GM19467 (cell line): ENCODE results near the gene DVL3.
"Not testable (repeated sequence)": the region's sequence is repeated elsewhere in the genome, so short reads cannot be mapped to it uniquely, and the experiment has no call there.

Experiments used
- ATAC-seq: cut with Tn5 transposase; IDR thresholded peaks from one replicate; pipeline ENCODE4 v1.9.1; 2021; ENCODE audit warnings: mild to moderate bottlenecking, moderate library complexity; ENCODE audit not compliant: unreplicated experiment

The DVL3 gene

DNA sequence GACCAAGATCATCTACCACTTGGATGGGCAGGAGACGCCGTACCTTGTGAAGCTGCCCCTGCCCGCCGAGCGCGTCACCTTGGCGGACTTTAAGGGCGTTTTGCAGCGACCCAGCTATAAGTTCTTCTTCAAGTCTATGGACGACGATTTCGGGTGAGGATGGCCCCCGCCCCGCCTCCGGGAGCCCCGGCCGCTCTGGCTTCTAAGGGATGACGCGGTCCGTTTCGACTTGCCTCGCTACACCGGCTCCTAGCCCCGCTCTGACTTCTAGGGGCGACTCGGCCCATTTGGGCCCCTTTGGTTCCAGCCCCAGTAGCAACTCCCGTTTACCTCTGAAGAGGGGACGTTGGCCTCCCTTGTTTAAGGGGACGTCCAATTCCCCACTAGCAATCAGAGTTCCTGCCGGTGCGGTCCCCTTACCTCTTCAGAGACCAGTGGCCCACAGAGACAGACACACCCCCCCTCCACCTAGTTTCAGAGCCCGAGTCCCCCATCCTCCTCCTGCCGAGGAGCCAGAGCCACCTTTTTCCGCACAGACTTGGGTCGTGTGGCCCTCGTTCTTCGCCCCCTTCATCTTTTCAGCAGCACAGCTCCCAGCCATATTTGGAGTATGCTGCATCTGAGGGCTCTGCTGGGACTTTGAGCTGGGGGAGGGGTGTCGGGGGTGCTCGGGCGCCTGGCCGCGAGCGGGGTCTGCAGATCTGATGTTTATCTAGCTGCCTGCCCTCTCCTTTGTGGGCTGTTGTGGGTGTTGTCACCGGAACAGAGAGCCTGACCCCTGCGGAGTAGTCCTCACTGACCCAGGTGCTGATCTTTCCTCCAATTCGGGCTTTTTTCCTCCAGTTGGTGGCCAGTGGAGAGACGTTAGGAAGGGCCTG is 706 bp downstream of the DVL3 start:
- ATAC-seq: peak; percentile 29

DNA sequence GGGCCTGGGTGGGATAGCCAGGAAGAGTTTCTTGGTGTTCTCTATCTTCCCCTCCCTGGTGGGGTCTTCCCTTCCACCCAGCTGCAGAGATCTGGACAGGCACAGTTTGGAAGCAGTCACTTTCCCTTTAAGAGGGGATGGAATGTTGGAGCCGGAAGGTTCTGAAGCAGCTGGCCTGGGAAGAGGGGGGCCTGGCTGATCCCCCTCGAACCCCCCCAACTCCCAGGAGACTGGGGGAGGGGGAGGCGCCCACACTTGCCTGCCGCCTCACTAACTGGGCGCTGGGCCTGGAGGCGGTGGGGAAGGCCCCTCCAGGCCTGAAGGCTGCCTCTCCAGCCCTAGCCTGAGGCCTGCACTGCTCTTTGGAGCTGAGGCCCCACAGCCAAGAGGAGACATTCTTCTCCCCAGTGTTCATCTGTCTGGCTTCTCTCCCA is 1.4 kb downstream of the DVL3 start:
- no peak for ATAC-seq

DNA sequence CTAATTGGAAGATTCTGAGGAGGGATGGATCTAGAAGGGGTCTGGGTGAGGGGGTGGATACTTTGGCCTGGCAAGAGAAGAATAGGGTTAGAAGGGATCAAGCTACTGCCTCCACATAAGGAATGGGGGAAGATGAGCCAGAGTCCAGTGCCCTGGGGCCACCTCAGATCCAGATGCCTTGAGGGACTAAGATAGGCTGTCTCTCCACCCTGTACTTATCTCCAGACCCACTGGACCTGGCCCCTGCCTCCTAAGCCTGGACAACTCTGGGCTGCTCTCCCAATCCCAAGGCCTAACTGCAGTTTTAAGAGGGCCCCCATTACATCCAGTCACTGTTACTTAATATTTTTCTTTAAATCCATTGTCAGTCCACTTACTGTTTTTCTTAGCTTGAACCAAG is 2.0 kb downstream of the DVL3 start:
- ATAC-seq: no peak

DNA sequence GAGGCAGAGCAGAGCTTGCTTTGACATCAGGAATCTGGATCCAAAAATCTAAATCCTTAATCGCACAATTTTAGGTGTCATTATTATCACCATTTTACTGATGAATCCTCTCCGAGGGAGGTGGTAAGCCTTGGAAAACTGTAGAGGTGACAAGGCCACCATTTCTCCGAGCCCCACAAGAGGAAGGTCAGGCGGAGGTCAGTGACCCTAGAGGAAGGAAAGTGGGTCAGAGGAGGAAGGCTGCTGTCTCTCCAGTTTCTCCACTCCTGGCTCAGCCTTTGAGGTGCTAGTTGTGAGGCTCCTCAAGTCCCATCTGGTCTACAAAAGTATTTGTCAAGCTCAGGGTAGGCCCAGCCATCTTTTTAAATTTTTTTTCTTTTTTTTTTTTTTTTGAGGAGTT is 3.2 kb downstream of the DVL3 start:
- no peak for ATAC-seq

DNA sequence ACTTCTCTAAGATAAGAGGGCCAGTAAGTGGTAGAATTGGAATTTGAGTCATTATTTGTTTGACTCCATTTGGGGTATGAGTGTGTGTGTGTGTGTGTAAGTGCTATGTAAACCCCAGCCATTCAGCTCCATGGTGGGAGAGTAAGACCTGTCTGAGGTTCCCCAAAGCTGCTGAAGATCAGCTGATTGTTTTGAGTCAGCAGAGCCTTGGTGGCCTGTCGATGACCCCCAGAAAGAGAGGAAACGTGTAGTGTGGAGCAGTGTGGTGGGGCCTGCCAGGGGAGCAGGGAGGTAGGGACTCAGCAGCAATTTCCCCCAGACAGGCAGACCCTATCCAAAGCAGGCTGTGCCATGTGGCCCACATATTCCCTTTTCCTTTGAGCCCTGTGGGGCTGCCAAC is 5.3 kb downstream of the DVL3 start:
- ATAC-seq: no peak

DNA sequence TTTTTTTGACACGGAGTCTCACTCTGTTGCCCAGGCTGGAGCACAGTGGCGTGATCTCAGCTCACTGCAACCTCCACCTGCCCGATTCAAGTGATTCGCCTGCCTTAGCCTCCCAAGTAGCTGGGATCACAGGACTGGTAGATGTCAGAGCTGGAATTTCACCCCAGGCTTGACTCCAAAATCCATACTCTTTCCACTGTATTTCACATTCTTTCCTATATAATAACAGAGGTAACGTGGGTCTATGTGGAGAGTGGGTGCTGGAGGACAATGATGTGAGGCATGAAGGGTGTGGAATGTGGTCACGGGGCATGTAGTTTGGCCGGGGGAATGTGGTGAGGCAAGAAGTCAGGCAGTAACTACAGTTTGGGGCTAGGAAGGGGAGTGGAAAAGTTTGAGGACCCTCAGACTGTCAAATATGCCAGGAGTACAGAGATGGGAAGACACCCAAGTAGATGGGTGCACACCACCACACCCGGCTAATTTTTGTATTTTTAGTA is 7.4 kb downstream of the DVL3 start:
- ATAC-seq: not testable (repeated sequence)

DNA sequence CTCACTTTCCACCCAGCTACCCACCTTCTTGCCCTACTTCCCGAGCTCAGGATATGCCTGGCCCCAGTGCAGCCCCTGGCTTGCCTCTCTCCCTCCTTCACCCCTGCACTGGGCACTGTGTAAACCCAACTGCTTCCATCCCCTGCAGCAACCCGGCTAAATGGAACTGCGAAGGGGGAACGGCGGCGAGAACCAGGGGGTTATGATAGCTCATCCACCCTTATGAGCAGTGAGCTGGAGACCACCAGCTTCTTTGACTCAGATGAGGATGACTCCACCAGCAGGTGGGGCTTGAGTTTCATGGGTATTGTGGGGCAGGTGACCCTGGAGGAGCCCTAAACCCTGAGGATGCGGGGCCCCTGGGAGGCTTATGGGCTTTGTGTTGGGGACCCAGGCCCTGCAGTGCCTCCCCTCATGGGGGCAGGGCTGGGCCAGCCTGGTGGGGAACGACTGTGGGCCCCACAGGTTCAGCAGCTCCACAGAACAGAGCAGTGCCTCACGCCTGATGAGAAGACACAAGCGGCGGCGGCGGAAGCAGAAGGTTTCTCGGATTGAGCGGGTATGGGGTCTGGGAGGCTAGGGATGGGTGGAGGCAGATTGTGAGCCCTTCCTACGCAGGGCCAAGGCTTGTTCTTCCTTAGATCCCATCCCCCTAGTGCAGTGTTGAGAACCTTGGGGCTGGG is 9.6 kb downstream of the DVL3 start:
- ATAC-seq: no peak

DNA sequence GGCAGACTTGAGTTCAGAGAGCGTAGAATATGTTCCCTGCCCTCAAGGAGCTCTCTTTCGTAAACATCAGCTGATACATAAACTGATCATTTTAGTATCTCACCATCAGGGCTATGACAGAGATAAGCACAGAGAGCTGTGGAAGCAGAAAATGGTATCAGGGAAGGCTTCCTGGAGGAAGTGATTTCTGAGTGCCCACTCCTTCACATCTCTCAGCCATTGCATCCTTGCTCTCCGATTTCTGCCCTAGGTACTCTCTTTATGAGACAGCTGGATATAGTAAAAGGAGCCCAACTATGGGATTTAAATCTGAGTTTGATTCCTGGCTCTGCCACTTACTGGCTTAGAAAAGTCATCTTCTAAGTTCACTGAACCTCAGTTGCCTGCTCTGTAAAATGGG is 10.4 kb downstream of the DVL3 start:
- ATAC-seq: no peak

DNA sequence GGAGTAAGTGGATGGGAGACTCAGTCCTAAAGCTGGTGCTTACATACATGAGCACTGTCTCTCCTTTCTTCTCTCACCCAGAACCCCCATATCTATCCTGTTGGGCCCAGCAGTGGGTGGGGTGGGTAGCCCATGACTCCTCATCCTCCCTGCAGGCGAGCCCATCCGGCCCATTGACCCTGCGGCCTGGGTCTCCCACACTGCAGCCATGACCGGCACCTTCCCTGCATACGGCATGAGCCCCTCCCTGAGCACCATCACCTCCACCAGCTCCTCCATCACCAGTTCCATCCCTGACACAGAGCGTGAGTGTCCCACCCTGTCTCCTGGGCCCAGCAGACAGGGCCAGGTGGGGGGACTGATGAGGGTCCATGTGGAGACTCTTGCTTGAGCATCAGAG is 11.5 kb downstream of the DVL3 start:
- no peak for ATAC-seq

DNA sequence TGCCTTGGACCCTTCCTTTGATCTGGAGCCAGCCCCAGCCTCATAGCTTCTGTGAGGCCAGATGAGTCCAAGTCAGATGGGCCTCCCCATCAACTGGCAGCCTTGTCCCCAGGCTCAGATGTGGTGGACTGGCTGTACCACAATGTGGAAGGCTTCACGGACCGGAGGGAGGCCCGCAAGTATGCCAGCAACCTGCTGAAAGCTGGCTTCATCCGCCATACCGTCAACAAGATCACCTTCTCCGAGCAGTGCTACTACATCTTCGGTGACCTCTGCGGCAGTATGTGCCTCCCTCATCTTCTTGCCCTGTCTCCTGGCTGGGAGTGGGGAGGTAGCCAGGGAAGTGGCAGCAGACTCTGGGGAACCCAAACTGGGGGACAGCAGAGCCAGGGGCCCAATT is 12.6 kb downstream of the DVL3 start:
- no peak for ATAC-seq

DNA sequence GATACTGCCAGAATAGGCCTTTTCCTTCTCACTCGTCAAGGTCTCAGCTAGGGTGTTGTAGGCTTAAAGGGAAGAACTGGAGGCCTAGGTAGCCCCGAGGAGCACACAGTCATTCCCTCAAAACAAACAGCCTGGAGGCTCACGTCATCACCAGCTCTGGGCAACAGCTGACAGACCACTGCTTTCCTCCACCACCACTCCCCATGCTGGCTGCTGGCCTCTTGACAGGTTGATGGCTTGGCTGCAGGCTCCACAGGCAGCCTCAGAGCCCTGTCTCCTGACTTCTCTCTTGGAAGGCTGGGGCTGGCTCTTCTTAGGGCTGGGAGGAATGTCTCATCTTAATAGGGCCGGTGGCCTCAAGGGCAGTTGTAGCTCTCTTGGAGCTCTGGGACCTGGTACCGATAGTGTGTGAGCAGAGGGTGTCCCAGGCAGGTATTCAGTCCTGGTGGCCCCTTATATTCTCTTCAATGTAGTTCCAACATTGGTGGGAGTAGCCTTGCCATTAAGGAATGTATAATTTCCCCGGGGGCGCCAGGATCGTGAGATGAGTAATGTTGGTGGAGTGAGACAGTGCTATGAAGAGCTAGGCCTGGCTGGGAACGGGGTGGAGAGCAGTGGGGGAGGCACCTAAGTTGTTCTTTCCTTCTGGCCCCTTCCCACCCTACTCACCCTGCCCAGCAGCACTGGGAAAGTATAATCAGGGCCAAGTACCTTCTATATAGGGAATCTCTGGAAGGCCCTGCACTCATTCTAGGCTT is 13.4 kb downstream of the DVL3 start:
- no peak for ATAC-seq

DNA sequence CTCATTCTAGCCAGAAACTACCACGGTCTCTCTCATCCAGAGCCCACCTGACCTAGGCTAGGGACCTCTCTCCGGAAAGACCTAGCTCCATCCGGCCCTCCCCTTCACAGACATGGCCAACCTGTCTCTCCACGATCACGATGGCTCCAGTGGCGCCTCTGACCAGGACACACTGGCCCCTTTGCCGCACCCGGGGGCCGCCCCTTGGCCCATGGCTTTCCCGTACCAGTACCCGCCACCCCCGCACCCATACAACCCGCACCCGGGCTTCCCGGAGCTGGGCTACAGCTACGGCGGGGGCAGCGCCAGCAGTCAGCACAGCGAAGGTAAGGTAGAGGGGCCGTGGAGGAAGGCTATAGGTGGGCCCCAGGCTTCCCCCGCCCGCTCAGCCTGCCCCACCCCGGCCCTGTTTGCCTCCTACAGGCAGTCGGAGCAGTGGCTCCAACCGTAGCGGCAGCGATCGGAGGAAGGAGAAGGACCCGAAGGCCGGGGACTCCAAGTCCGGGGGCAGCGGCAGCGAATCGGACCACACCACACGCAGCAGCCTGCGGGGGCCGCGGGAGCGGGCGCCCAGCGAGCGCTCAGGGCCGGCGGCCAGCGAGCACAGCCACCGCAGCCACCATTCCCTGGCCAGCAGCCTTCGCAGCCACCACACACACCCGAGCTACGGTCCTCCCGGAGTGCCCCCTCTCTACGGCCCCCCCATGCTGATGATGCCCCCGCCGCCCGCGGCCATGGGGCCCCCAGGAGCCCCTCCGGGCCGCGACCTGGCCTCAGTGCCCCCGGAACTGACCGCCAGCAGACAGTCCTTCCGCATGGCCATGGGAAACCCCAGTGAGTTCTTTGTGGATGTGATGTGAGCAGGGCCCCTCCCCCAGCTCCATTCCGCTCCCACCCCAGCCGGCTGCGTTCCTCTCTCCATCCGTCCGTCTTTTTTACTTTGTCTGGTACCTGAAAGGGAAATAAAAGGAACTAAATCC is 15.0 kb downstream of the DVL3 start:
- ATAC-seq: no peak

DNA sequence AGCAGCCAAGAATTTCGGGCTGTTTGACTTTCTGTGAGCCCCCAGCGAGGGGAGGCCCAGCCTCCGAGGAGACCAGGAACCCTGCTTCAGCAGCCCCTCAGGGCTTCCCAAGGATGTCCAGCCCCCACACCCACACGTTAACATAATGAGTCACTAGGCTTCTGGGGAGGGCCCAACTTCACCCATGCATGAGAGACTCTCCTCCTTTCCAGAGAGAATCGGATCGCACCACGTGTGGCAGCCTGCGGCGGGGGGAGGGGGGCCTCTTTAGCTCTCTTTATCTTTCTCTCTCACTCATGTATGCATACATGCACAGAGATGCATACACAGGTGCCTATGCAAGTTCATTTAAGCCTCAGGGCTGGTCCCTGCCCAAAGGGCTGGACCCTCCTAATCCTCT is 16.4 kb downstream of the DVL3 start:
- no peak for ATAC-seq

DNA sequence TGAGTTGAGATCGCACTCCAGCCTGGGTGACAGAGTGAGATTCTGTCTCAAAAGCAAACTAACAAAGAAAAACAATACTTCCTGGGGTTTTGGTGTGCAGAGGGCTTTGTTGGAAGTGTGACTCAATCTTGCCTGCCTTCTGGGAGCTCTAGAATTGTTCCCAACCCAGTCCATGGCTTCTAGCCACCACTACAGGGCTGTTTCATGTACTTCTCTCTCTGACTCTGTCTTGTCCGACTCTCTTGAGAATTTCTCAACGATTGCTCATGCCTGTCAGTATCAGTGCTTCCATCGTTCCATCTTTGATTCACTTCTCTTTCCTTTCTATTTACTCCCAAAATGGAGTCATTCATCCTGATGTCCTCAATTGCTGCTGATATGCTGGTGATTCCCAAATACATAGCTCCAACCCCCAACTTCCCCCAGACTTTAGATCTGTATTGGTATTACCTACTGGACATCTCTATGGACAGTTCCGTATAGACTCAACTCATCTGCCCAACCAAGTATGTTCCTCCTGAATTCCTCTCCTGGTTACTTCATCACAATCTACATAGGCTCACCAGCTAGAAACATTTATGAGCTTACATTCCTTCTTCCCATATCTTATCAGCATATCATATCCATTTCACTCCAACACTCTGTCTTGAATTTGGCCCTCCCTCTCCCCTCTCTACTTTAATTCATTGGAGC is 17.6 kb downstream of the DVL3 start:
- no peak for ATAC-seq

DNA sequence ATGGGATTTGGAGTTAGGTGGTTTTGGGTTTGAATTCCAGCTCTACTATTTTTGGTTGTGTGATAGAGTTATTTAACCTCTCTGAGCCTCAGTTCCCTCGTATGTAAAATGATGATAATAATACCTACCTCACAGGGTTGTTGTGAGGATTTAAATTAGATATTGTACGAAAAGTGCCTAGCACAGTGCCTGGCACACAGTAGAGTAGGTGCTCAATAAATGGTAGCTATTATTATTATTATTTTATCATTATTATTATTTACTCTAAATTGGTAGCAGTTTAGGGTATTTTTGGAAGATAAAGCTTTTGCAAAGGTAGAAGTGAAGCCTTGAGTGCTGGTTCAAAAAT is 18.2 kb downstream of the DVL3 start:
- no peak for ATAC-seq

DNA sequence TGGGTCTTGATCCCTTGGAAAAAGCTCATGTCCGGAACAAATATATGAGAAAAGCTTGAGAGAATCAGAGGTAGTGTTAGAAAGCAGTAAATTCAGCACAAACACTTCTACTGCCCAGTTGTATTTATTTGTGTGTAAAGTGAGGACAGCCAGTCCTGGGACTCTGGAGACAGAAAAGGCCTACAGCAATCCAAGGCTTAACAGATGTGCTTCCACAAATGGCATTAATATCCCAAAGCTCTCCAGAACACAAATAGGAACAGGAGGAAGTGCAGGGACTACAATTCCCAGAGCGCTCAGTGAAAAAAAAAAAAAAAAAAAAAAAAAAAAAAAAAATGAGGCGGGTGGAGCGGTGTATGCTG is 19.1 kb downstream of the DVL3 start:
- ATAC-seq: peak; percentile 1

DNA sequence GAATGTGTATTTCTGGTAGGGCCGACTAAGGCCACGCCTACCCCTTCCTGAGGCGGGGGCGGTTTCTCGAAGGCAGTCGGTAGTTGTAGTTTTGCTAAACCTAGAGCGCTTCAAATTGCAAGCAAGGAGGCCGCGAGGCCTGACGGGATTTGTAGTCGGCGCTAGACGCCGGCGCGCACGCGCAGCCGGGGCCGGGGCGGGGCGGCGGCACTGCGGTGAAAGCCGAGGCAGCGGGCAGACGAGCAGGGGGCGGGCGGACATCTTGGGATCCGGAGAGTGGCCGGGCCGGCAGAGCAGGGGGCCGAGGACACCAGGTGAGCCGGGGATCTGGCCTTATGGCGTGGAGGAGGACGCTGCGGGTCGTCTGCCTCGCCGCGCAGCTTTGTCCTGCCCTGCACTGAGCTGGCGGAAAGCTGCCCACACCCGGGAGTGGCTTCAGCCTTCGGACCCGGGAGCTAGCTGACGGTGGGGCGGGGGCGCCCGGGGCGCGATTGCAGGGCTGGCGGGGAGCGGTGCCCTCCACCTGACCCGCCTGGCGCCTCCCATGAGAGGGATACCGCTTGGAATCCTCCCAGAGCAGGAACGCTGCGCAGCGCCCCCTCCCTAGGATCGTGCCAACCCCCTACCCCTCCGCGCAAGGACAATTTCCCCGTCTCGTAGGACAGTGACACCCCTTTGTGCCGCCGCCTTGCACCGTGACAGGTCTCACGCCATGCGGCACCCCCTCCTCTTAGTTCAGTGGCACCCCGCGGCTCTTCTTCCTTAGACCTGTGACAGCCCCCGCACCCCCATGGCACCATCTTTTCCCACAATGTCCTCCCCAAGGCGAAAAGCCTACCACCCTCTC is 19.7 kb downstream of the DVL3 start, which contains the start of gene AP2M1:
TSS of gene AP2M1 (plus strand) at position 210 of the 847 bp plus-strand sequence. CDS start 2,139 bp downstream, outside the sequence.
- ATAC-seq: peak; percentile 94

DNA sequence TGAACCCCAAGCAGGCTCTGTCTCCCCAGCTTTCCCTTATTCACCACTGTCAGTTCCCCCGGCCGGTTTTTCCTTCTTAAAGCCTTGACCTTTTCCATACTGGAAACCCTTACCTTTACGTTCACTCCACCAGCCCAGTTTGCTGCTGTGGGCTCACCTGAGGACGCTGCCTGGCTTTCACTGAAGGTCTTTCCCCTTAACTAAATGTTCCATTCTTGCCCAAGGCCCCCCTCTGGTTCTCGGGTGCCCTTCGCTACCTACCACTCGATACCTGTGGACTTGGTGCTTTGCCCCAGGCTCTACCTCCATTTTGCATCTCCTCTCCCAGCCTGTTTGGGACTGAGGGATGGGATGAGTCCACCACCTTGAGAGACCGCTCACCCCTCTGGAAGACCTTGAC is 20.3 kb downstream of the DVL3 start:
- no peak for ATAC-seq

DNA sequence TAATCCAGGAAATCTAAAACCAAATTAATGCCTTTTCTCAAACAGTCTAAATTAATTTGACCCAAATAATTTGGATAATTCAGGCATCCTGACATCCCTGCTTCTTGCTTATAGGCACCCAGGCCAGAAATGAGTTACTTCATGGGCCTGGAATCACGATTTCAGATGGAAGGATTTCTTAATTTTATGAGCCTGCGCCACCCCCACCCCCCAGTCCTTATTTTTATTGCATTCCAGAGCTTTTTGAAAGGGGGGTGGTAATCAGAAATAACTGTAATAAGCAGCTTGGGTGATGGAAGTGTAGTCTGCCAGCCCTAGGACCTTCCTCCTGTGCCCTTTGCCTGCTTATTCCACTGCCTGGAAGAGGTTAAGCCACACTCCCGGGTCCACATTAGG is 20.8 kb downstream of the DVL3 start:
- ATAC-seq: no peak
